Testis (tissue), 2 donors: Measurements from ENCODE around the gene SLC39A3.

Source experiments
- POLR2A ChIP-seq: fragments of 450-650 bp; IDR thresholded peaks from one replicate; pipeline ENCODE4 v1.6.1; 2017; ENCODE audit warnings: antibody characterized with exemption, mild to moderate bottlenecking, moderate library complexity
- TF ChIP-seq, protein P1 (sequence below), 3 experiments: fragments of 450-650 bp in 2 of 3; fragments of 200-600 bp in 1 of 3; sonication (generic) in 1 of 3; IDR thresholded peaks; one replicate each; pipeline ENCODE4 v1.5.1; 2016 to 2019; ENCODE audit warnings: antibody characterized with exemption in 3 of 3, mild to moderate bottlenecking in 2 of 3, moderate library complexity in 1 of 3

DNA sequence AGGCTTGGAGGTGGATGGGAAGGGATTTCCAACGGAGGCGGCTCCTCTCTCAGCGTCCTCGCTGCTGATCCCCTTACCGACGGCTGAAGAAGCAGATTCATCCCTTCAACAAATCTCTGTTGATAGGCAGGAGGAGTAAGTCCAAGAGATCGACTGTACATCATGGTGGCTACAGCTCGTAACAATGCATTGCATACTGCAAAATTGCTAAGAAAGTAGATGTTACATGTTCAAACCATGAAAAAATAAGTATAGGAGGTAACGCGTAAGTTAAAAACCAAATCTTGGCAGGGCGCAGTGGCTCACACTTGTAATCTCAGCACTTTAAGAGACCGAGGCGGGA is 468 bp upstream of the SLC39A3 start:
- TF ChIP-seq, protein P1, sequence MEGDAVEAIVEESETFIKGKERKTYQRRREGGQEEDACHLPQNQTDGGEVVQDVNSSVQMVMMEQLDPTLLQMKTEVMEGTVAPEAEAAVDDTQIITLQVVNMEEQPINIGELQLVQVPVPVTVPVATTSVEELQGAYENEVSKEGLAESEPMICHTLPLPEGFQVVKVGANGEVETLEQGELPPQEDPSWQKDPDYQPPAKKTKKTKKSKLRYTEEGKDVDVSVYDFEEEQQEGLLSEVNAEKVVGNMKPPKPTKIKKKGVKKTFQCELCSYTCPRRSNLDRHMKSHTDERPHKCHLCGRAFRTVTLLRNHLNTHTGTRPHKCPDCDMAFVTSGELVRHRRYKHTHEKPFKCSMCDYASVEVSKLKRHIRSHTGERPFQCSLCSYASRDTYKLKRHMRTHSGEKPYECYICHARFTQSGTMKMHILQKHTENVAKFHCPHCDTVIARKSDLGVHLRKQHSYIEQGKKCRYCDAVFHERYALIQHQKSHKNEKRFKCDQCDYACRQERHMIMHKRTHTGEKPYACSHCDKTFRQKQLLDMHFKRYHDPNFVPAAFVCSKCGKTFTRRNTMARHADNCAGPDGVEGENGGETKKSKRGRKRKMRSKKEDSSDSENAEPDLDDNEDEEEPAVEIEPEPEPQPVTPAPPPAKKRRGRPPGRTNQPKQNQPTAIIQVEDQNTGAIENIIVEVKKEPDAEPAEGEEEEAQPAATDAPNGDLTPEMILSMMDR (IDR thresholded peaks at IDR 0.05), result no peak
- TF ChIP-seq POLR2A, result no peak
